ENCODE results near the gene HMGXB4.
"Not testable (repeated sequence)": the region's sequence is repeated elsewhere in the genome, so short reads cannot be mapped to it uniquely, and the experiment has no call there.

- TF ChIP-seq, protein P1, sequence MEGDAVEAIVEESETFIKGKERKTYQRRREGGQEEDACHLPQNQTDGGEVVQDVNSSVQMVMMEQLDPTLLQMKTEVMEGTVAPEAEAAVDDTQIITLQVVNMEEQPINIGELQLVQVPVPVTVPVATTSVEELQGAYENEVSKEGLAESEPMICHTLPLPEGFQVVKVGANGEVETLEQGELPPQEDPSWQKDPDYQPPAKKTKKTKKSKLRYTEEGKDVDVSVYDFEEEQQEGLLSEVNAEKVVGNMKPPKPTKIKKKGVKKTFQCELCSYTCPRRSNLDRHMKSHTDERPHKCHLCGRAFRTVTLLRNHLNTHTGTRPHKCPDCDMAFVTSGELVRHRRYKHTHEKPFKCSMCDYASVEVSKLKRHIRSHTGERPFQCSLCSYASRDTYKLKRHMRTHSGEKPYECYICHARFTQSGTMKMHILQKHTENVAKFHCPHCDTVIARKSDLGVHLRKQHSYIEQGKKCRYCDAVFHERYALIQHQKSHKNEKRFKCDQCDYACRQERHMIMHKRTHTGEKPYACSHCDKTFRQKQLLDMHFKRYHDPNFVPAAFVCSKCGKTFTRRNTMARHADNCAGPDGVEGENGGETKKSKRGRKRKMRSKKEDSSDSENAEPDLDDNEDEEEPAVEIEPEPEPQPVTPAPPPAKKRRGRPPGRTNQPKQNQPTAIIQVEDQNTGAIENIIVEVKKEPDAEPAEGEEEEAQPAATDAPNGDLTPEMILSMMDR (IDR thresholded peaks at IDR 0.05; ENCODE audit: insufficient read depth, low read depth, low read length) = not testable (repeated sequence)
- not testable (repeated sequence) for TF ChIP-seq EZH2 (IDR thresholded peaks at IDR 0.05; ENCODE audit: insufficient read depth, low read length)
Measured at GRCh38 chr22:35238749-35239148, 18.5 kb upstream of the HMGXB4 start.
